Stimulated activated CD4-positive, alpha-beta T cell treated with anti-CD3 and anti-CD28 coated beads, Interleukin-1b, Interleukin-23, amount 100 ng/mL, for 1 hour (primary cell): ENCODE results near the gene NFATC4.
"Not testable (repeated sequence)": the region's sequence is repeated elsewhere in the genome, so short reads cannot be mapped to it uniquely, and the experiment has no call there.

ENCODE experiments used
- DNase-seq, 2 donors: peaks; one replicate each; pipeline ENCODE4 v3.0.0-alpha.2; 2020; ENCODE audit warnings: low read depth in 2 of 2

Gene NFATC4

DNA sequence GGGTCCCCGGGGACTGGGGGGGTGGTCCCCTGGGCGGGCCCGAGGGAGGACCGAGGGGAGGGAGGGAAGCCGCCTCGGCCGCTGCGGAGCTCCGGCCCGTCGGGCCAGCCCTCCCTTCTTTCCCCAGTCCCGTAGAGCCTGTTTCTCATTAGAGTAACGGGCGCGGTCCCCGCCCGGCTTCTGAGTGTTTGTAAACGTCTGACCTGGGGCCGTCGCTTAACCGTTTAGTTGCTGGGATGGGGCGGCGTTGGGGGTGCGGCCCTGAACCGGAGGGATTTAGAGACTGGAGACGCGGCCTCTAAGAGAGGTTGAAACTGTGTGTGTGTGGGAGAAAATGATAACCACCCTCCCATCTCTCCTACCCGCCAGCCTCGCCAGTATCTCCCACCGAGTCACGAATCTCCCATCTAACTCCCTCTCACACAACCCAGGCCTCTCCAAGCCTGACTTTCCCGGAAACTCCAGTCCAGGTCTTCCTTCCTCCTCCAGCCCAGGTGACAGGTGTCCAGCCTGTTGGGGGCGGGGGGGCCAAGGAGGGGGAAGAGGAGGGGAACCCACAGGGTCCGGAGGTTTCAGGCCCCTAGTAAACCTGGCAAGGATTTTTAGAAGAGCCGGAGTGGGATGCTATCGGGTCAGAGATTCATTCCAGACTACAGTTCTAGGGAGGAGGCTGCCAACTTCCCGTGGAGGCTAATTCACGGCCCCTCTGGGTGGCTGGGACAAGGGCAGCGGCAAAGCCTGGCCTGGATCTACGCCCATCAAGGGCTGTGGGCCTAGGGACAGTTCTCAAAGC lies 1.1 kb upstream of the NFATC4 start:
- DNase-seq, result no peak

DNA sequence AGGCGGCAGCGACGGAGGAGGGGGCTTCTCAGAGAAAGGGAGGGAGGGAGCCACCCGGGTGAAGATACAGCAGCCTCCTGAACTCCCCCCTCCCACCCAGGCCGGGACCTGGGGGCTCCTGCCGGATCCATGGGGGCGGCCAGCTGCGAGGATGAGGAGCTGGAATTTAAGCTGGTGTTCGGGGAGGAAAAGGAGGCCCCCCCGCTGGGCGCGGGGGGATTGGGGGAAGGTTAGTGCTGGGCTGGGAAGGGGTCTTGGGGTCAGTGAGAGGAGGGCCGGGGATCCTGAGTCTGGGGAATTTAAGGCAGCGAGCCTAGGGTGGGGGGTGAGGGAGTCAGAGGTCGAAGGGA lies 203 bp downstream of the NFATC4 start:
- no peak for DNase-seq

DNA sequence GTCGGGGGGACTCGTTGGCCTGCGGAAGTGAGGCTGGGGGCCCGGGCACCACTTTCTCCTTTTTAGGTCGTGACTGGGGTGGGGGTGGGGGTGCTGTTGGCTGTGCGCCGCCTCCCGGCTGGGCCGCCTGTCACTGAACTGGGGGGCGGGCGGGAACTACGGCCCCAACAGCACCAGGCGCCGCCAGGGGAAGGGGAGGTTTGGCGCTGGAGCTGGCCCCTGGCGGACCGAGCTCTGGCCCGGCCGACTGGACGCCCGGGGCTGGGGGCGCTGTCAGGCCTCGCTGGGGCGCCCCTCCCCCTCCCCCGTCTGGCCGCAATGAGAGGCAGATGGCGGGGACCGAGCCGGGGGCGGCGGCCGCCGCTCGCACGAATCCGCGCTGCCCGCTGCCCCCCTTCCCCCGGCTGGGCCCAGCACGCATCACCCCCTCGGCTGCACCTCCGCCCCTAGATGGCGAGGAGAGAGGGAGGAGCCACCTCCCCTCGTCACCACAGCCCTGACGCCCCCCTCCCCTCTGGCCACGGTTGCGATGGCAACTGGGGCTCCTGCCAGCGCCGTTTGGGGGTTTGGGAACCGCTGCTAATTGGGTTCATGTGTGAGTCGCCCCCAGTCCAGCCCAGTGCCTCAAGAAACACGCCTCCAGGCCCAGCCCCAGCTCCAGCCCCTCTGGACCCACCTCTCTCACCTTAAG lies 723 bp downstream of the NFATC4 start:
- DNase-seq, result no peak

DNA sequence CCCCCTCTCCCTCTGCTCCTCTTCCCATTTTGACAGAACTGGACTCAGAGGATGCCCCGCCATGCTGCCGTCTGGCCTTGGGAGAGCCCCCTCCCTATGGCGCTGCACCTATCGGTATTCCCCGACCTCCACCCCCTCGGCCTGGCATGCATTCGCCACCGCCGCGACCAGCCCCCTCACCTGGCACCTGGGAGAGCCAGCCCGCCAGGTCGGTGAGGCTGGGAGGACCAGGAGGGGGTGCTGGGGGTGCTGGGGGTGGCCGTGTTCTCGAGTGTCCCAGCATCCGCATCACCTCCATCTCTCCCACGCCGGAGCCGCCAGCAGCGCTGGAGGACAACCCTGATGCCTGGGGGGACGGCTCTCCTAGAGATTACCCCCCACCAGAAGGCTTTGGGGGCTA lies 1.5 kb downstream of the NFATC4 start:
- no peak for DNase-seq

DNA sequence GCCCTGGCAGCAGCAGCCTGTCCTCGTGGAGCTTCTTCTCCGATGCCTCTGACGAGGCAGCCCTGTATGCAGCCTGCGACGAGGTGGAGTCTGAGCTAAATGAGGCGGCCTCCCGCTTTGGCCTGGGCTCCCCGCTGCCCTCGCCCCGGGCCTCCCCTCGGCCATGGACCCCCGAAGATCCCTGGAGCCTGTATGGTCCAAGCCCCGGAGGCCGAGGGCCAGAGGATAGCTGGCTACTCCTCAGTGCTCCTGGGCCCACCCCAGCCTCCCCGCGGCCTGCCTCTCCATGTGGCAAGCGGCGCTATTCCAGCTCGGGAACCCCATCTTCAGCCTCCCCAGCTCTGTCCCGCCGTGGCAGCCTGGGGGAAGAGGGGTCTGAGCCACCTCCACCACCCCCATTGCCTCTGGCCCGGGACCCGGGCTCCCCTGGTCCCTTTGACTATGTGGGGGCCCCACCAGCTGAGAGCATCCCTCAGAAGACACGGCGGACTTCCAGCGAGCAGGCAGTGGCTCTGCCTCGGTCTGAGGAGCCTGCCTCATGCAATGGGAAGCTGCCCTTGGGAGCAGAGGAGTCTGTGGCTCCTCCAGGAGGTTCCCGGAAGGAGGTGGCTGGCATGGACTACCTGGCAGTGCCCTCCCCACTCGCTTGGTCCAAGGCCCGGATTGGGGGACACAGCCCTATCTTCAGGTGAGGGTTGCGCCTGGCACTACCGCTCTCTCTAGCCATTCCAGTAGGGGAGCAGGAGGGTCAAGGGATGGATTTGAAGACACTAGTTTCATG lies 2.1 kb downstream of the NFATC4 start:
- no peak for DNase-seq

DNA sequence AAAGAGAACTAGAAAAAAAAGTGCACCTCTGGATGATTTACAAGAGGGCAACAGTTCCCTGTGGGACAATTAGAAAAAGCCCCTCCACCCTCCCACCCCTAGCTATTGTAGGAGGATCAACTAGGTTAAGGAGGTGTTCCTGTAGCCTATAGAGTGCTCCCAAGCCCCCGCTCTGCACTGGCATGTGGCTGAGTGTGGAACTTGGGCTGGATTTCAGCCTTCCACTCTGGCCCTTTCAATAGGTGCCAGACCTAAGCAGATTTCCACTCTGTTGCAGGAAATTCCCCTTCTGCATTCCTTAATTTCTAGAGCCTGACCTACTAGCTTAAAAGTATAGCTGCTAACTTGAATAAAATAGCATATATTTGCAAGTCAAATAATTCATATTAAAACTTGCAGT lies 2.8 kb downstream of the NFATC4 start:
- DNase-seq, result no peak

DNA sequence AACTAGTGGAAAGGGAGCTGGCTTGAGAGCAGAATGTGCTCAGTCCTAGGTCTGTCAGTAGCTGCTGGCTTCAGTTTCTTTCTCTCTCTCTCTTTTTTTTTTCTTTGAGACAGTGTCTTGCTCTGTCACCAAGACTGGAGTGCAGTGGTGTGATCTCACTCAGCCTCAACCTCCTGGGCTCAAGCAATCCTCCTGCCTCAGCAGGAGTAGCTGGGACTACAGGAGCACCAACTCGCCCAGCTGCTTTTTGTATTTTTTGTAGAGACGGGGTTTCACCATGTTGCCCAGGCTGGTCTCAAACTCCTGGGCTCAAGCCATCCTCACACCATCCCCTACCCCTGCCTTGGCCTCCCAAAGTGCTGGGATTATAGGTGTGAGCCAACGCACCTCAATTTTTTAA lies 3.6 kb downstream of the NFATC4 start:
- DNase-seq, result not testable (repeated sequence)

DNA sequence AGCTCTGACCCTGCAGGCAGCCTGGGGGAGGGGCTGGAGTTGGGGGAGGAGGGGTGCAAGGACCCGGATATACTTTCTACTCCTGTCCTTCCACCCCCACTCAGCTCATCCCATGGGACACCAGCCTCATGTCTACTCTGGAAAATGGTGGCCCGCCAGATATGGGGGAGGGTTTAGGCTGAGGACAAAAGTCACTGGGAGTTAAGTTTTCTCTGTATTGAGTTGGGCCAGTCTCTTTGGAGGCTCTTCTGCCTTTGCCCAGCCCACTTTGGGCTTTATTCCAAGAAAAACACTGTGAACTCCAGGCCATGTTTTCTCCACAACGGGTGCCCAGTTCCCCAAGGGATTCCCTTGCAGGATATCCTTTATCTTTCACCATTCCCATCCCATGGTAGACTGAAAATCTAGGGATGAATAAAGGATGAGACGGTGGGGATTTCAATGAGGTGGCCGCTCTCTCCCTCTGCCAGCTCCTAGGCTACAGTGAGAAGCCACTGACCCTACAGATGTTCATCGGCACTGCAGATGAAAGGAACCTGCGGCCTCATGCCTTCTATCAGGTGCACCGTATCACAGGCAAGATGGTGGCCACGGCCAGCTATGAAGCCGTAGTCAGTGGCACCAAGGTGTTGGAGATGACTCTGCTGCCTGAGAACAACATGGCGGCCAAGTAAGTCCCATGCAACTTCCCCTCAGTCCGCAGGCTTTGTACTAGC lies 4.9 kb downstream of the NFATC4 start:
- no peak for DNase-seq

DNA sequence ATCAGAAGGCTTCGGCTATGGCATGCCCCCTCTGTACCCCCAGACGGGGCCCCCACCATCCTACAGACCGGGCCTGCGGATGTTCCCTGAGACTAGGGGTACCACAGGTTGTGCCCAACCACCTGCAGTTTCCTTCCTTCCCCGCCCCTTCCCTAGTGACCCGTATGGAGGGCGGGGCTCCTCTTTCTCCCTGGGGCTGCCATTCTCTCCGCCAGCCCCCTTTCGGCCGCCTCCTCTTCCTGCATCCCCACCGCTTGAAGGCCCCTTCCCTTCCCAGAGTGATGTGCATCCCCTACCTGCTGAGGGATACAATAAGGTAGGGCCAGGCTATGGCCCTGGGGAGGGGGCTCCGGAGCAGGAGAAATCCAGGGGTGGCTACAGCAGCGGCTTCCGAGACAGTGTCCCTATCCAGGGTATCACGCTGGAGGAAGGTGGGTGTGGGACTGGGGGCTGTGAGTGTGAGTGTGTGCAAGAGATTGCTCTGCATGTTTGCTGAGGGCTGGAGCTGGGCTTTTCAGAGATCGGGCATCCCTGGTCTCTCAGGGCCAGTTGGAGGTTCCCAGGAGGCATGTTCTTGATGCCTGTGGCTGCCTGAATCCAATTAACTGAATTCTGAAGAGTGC lies 8.6 kb downstream of the NFATC4 start:
- DNase-seq, result no peak

DNA sequence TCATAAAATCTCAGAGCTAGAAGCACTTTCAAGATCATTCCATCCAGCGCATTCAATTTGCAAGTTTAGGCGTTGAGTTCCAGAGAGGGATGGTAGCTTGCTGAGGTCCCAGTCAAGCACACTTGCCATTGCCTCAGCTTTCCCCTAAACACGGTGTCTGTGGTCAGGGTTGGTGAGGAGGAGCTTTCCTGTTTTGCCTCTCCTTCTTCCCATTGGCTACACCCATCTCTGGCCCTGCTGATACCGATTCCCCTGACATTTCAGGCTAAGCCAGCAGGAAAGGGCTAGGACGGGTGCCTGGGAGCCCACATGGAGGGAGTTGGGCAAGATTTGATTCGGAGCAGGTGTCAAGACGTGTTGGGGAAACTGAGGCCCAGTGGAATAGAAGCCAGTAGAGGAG lies 9.1 kb downstream of the NFATC4 start:
- DNase-seq, result no peak

DNA sequence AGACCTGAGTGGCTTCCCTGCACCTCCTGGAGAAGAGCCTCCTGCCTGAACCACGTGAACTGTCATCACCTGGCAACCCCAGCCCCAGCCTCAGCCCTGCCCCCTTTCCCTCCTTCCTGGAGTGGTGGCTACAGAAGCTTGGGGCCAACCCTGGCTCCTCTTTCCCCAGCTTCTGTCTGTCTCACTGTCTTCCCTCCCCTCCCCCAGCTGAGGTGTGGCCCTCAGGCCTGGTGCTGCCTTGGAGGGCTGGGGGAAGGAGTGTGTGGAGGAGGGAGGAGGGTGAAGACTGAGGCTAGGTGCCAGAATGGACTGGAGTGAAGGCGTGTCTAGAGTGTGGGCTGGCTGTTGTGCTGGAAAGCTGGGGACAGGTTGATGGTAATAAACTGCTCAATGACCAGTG lies 9.7 kb downstream of the NFATC4 start:
- DNase-seq, result no peak

DNA sequence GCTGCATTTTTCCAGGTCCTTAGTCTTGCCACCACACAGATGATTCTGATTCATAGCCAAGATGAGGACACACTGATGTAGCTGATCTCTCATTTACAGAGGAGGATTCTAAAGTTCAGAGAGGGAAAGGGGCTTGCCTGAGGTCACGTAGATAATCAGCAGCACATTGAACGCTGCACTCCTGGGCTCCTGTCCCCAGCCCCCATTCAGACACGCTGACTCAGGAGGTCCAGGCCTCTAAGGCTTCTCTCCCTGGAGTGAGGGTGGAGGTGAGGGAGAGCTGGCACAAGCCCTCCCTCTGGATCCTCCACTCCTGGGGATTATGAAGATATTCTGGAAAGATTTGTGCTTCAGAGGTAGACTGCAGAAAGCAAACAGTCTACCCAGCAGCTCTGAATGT lies 10.3 kb downstream of the NFATC4 start:
- DNase-seq, result no peak

DNA sequence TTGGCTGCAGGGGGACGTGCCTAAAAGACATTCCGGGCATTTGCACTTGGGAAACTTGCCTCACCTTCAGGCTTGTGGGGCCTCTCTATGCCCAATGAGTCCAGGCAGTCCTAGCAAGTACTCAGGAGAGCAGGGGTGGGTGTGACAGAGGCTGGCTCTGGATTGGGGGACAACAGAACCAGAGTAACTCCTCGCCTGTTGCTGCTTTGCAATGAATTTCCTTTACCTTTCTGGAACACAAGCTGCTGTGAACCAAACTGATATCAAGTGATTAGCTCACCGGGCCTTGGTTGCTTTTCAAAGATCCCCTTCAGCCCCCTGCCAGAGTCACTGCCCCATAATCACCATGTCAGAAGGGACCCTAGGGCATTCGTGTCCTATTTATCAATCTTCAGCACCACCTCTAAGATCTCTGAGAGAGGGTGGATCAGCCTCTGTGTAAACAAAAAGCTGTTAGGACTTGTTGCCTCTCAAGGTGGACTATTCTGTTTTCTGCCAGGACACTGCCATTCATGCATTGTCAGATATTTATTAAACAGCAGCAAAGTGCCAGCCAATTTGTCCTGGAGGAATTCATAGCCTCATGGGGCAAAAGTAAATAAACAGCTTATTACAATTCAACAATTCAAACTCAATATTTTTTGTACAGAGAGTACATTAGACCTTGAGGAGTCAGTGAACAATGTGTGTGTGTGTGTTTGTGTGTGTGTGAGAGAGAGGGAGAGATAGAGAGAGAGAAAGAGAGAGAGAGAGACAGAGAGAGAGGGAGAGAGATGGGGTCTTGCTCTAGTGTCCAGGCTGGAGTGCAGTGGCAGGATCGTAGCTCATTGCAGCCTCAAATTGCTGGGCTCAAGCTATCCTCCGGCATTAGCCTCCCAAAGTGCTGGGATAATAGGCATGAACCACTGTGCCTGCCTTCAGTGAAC lies 11.3 kb downstream of the NFATC4 start:
- DNase-seq, result no peak

DNA sequence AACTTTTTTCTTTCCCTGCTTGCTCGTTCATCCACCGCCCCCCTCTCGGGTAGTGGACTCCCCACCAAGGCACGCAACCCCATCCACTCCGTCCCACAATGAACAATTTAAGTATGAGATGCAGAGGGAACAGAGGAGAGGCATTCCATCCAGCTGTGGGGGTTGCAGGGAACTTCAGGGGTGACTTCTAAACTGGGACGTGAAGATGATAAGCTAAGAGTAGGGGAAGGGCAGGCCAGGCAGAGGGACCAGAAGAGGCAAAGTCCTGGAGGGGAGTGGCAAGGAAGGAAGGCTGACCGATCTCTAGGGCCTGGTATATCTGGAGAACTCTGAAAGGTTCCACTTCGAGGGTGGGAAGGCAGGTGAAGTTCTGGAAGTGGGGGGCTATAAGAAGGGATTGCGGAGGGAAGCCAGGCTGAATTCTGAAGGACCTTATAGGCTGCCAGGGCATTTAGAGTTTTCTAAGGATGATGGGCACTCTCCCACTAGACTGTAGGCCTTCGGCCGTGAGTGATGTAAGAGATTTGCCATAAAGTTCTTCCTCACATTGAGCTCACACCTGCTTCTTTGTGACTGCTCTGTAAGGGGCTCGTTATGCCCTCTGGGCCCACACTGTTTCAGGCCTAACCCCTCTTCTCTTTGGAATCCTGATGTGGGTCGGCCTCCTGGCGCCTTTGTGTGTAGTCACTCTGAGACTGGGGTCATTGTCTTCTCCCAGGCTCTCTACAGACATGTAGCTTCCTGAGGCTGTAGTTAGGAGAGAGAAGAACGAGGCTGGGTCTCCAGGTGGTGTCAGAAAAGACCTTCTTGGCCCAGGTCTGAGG lies 12.1 kb downstream of the NFATC4 start:
- no peak for DNase-seq

DNA sequence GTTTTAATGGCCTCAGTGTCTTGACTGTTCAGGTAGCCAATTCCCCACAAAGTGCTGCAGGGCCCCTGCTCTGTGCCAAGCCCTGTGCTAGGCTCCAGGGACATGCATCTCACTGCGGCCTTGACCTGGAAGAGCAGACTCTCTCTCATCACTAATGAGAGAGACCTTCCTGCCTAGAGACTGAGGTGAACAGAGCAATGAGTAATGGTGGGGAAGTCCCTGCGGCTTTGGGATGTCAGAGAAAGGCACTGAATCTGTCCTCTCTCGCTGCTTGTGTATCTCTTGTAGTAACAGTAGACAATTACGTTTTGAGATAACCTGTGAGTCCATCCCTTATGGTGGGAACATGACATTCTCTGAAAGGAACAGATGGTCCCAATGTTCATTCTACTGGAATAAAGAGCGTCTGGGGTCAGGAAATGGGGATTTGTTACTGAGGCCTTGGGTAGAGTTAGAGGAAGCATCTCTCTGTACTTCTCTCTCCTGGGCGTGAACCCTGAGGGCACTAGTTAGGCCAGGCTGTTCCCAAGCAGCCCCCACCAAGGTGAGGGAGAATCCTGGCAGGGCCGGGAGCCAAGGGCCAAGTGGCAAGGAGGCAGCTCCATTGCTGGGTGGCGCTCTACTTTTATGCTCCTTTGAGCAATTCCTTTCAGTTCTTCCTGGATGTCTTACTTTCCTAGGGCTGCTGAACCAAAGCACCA lies 13.5 kb downstream of the NFATC4 start:
- DNase-seq, result no peak

DNA sequence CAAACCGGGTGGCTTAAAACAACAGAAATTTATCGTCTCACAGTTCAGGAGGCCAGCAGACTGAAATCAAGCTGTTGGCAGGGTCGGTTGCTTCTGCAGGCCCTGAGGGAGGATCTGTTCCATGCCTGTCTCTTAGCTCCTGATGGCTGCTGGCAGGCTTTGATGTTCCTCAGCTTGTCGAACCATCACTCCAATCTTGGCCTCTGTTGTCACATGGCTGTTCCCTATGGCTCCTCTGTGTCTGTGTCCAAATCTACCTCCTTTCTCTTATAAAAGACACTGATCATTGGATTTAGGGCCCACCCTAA lies 14.0 kb downstream of the NFATC4 start:
- DNase-seq, result no peak

DNA sequence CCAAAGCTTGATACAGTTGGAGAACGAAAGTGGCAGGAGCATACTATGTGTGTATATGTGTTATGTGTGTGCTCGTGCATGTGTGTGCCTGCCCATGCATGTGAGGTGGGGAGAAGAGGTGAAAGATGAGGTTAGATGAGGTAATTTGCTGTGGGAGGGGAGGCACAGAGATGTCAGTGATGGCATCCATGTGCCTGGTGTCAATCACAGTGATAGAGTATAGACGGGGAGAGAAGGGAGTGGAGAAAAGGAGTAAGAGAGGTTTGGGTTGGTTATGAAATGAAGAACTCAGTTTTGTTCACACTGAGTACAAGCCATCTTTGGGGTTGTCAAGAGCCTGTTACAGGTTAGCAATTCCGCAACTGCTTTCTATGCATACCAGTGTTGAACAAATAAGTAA lies 16.2 kb downstream of the NFATC4 start:
- DNase-seq, result no peak

DNA sequence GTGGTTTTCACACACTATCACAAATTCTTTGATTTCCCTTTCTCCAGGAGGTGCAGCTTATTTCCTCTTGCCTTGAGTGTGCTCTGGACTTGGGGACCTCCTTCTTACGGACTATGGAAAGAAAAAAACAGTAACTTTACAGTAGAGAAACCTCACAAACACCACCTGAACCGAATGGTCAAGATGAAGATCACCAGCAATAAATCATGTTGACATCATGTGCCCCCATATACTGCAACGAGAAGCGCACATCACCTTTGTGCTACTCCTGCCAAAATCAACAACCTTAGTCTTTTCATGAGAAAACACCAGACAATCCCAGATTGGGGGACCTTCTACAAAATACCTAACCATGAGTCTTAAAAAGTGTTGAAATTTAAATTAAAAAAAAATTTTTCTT lies 17.5 kb downstream of the NFATC4 start:
- no peak for DNase-seq

DNA sequence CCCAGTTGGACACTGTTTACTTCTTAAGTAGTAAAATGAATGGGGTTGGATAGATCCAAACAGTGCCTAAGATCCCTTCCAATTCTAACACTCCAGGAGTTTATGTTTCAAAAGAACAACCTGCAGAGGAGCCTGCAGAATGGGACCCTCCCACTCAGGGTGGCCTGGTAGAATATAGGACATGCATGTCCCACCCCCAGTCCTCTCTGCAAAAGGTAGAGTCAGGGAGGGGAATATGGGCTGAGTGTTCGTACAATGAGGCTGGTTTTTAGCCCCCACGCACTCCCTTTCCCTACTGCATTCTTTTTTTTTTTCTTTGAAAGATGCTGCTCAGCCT lies 19.0 kb downstream of the NFATC4 start:
- DNase-seq, result no peak
